LNCAP (cell line): ENCODE results near the gene STEAP1B.
A peak's percentile ranks its signal among the peaks of the same experiment; 100 is the strongest.

ENCODE experiments used
- TF ChIP-seq, protein P1 (sequence below): fragments of 450-650 bp; IDR thresholded peaks from 2 replicates; pipeline ENCODE4 v1.5.1; 2017; ENCODE audit warnings: mild to moderate bottlenecking

STEAP1B gene

GRCh38 chr7:22499888-22500689 is at the start of gene STEAP1B:
TSS of gene STEAP1B (minus strand) at chr7:22500188. CDS start at chr7:22494855, 5,333 bp downstream.
- TF ChIP-seq, protein P1, sequence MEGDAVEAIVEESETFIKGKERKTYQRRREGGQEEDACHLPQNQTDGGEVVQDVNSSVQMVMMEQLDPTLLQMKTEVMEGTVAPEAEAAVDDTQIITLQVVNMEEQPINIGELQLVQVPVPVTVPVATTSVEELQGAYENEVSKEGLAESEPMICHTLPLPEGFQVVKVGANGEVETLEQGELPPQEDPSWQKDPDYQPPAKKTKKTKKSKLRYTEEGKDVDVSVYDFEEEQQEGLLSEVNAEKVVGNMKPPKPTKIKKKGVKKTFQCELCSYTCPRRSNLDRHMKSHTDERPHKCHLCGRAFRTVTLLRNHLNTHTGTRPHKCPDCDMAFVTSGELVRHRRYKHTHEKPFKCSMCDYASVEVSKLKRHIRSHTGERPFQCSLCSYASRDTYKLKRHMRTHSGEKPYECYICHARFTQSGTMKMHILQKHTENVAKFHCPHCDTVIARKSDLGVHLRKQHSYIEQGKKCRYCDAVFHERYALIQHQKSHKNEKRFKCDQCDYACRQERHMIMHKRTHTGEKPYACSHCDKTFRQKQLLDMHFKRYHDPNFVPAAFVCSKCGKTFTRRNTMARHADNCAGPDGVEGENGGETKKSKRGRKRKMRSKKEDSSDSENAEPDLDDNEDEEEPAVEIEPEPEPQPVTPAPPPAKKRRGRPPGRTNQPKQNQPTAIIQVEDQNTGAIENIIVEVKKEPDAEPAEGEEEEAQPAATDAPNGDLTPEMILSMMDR, result peak; percentile 53

- TF ChIP-seq, protein P1, result no peak
Measured at GRCh38 chr7:22549051-22549450, 49.1 kb upstream of the STEAP1B start.

DNA sequence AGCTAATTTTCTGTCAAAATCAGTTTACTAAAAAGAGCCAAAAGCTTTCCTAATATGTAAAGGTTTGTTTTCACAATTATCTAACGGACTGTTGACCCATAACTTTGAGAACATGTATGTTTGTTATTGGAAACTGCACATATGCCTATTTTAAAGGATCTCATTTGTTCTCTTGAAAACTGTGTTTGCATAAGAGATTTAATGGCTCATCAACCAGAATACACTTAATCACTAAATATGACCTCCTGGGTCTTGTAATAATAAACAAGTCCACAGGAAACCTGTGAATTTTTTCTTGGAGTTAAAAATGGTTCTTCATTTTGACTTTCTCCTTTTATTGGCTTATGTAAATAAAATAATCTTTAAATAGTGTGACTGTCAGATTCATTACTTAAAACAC is 48.3 kb upstream of the STEAP1B start:
- TF ChIP-seq, protein P1, result no peak

- TF ChIP-seq, protein P1, result no peak
Measured at GRCh38 chr7:22546769-22547168, 46.8 kb upstream of the STEAP1B start.

- TF ChIP-seq, protein P1, result no peak
Measured at GRCh38 chr7:22545529-22545928, 45.5 kb upstream of the STEAP1B start.

DNA sequence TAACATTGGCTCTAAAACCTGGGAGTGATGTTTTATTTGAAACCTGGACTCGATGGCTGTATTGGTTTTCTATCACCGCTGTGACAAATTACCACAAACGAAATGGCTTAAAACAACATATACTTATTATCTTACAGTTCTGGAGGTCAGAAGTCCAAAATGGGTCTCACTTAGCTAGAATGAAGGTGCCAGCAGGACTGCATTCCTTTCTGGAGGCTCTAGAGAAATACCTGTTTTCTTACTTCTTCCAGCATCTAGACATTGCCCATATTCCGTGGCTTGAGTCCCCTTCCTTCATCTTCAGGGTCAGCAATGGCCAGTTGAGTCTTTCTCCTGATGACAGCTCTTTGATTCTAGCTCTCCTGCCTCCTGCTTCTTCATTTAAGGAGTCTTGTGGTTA is 44.3 kb upstream of the STEAP1B start:
- TF ChIP-seq, protein P1, result no peak

DNA sequence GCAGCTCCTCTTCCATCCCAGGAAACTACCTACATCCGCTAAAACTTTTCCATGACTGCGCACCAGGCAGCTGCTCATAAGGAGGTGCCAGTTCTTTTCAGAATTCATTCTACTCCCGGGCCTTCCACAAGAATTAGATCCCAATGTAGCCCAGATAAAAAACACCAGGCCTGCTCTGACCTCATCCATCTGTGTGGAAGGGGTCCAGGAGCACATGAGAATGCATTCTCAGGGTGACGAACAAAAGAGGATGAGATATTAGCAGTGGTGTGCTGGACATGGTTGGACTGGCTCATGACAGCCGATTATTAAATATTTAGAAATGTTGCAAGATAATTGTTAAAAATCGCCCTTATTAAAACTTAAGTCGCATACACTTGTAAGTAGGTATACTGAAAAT is 43.2 kb upstream of the STEAP1B start:
- TF ChIP-seq, protein P1, result no peak

DNA sequence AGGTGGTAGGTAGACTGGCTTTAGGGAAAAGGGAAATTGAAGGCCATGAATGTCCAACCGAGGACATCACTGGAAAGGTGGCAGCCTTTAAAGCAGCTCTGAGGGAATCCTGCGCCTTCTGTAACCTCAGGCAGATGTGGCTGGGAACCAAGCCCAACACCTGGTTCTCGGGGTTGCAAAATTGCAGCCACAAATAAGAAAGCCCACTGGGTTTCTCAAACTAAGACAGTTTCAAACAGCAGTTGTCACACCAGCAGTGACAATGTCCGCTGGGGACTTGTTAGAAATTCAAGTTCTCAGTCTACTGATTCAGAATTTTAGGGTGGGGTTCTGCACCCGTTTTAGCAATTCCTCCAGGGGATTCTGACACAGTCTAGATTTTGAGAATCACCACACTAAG is 42.7 kb upstream of the STEAP1B start:
- TF ChIP-seq, protein P1, result no peak
